Suppressor macrophage treated with lipopolysaccharide for 1 hour (primary cell): ENCODE measurements around the gene SERPINC1.
"Not testable (repeated sequence)": the region's sequence is repeated elsewhere in the genome, so short reads cannot be mapped to it uniquely, and the experiment has no call there.

Source experiments
- DNase-seq, 3 donors: peaks; one replicate each; pipeline ENCODE4 v3.0.0-alpha.2; 2020 to 2022

Gene SERPINC1

GRCh38 chr1:173862146-173862768, 54.9 kb downstream of the SERPINC1 start:
- DNase-seq = not testable (repeated sequence)

DNA sequence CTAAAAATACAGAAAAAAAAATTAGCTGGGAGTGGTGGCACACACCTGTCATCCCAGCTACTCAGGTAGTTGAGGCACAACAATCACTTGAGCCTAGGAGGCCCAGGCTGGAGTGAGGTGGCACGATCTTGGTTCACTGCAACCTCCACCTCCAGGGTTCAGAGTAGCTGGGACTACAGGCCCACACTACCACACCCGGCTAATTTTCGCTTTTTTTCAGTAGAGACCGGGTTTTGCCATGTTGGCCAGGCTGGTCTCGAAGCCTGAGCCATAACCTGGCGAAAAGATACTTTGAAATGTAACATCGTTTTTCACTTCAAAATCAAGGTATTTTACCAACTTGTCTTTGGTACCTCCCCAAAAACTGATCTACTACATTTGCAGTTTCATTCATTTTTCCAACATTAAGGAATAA, 55.4 kb downstream of the SERPINC1 start:
- no peak for DNase-seq

DNA sequence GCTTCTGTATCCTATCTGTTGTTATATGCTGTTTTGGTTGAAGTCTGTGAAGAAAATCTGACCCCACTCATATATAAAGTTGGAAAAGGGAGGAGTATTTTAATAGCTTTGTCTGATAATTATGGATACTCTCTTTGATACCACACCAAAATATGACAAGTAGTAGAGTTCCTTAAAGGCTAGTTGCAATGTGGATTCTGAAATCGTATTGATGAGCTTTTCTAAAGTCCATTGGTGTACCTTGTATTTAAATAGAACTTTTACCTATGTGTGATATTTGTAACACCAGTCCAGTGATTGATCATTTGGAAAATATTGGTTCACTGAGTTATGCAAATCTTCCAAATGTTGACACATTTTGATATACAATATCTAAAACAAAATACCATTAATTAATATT, 57.1 kb downstream of the SERPINC1 start:
- DNase-seq = no peak

GRCh38 chr1:173859547-173859946, 57.6 kb downstream of the SERPINC1 start:
- not testable (repeated sequence) for DNase-seq

DNA sequence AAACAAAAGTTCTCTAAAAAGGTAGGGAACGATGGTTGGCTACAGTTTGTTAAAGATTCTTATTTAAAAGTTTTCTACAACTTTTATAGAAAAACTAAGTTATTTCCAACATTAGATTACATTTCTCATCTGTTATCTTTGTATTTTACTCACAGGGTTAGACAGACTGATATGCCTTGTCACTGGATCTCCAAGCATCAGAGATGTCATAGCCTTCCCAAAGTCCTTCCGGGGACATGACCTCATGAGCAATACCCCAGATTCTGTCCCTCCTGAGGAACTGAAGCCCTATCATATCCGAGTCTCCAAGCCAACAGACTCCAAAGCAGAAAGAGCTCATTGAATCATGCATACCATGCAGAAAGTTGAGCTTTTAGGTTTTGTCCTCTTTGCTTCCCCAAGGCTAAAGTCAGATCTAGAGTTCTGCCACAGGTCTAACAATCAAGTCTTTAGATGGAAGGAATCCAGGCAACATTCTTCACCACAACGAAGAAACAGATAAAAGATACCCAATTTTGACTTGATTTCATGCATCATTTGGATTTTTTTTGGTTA, 59.7 kb downstream of the SERPINC1 start:
- no peak for DNase-seq

GRCh38 chr1:173856903-173857302, 60.2 kb downstream of the SERPINC1 start:
- no peak for DNase-seq

DNA sequence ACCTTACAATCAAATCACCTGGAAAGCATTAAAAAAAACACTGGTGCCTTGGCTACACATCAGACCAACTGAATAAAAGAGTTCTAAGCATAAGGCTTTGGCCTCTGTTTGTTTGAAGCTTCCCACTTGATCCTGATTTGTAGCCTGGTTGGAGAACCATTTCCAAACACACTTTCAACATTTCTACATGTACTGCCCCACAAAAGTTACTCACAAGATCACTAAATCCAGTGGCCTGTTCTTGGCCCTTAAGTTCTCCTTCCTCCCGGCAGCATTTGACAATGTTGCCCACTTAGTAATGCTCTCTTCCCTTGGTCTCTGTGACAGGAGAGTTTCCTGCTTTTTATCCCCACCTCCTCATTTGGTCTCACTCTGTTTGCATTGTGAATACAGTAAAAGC, 61.1 kb downstream of the SERPINC1 start:
- DNase-seq = no peak
